ENCODE data around the gene RAET1G. TPM values are rescaled to one million over a fixed set of nuclear protein-coding genes. Genes with fewer than 3 reads are reported as not detected.
"Not testable (repeated sequence)": the region's sequence is repeated elsewhere in the genome, so short reads cannot be mapped to it uniquely, and the experiment has no call there.

Gene RAET1G
- total RNA-seq, 2 donors from 2014 or later: 4.4 TPM; not detected in 1

- H3K27me3 ChIP-seq (replicated peaks; ENCODE audit: insufficient read depth): peaks cover 11% of the 10 kb centered on the region
- intact Hi-C loops (cut with DNase I): no loop called here
Observed at GRCh38 chr6:149961728-149962425, 39.0 kb upstream of the RAET1G start.

GRCh38 chr6:149960488-149960887 lies 37.6 kb upstream of the RAET1G start:
- TF ChIP-seq CTCF (IDR thresholded peaks at IDR 0.05) (no peak), POLR2A (IDR thresholded peaks at IDR 0.05) (no peak), POLR2AphosphoS5 (IDR thresholded peaks at IDR 0.05) (no peak)
- Histone ChIP-seq H3K27ac (no peak overlapping the region), H3K4me3 (no peak overlapping the region), H3K27me3 (replicated peaks; ENCODE audit: insufficient read depth) (peaks cover 18% of the 10 kb centered on the region), H3K36me3 (no peaks in the 10 kb centered on the region), H3K4me1 (replicated peaks) (peaks cover 9% of the 10 kb centered on the region), H3K9me3 (no peaks in the 10 kb centered on the region)
- 67% methylated on average over 6 of the region's 6 CpGs for WGBS
- intact Hi-C loops (cut with DNase I): no loop called here
- DNase-seq (ENCODE audit: low spot score): no peak

More at GRCh38 chr6:149961728-149962425, 39.0 kb upstream of the RAET1G start:
- WGBS: 75% methylated on average over 6 of the region's 6 CpGs
- Histone ChIP-seq H3K36me3 (no peaks in the 10 kb centered on the region), H3K4me3 (no peak overlapping the region), H3K27ac (no peak overlapping the region), H3K4me1 (replicated peaks) (peaks cover 9% of the 10 kb centered on the region), H3K9me3 (no peaks in the 10 kb centered on the region)
- TF ChIP-seq POLR2AphosphoS5 (IDR thresholded peaks at IDR 0.05) (no peak), POLR2A (IDR thresholded peaks at IDR 0.05) (no peak), CTCF (IDR thresholded peaks at IDR 0.05) (no peak)
- DNase-seq (ENCODE audit: low spot score): no peak

- DNase-seq (ENCODE audit: low spot score): not testable (repeated sequence)
- peaks cover 19% of the 10 kb centered on the region for H3K27me3 ChIP-seq (replicated peaks; ENCODE audit: insufficient read depth)
Observed at GRCh38 chr6:149959806-149960205, 36.9 kb upstream of the RAET1G start.

GRCh38 chr6:149958124-149958523 lies 35.2 kb upstream of the RAET1G start:
- DNase-seq (ENCODE audit: low spot score); H3K27ac ChIP-seq; H3K4me1 ChIP-seq (replicated peaks); H3K36me3 ChIP-seq; H3K4me3 ChIP-seq; H3K9me3 ChIP-seq; intact Hi-C loops (cut with DNase I): not testable (repeated sequence)
- 43% methylated on average over 3 of the region's 3 CpGs for WGBS
- peaks cover 18% of the 10 kb centered on the region for H3K27me3 ChIP-seq (replicated peaks; ENCODE audit: insufficient read depth)

More at GRCh38 chr6:149959806-149960205, 36.9 kb upstream of the RAET1G start:
- H3K4me1 ChIP-seq (replicated peaks); H3K9me3 ChIP-seq; H3K36me3 ChIP-seq; H3K4me3 ChIP-seq; H3K27ac ChIP-seq; intact Hi-C loops (cut with DNase I): not testable (repeated sequence)
- 74% methylated on average over 4 of the region's 4 CpGs for WGBS

GRCh38 chr6:149955654-149956317 lies 32.9 kb upstream of the RAET1G start:
- WGBS: 25% methylated on average over 7 of the region's 7 CpGs
- H3K27ac ChIP-seq; intact Hi-C loops (cut with DNase I); H3K4me3 ChIP-seq; H3K4me1 ChIP-seq (replicated peaks); DNase-seq (ENCODE audit: low spot score); H3K9me3 ChIP-seq; H3K36me3 ChIP-seq: not testable (repeated sequence)
- peaks cover 18% of the 10 kb centered on the region for H3K27me3 ChIP-seq (replicated peaks; ENCODE audit: insufficient read depth)

GRCh38 chr6:149954984-149955653 lies 32.2 kb upstream of the RAET1G start:
- WGBS: 9% methylated on average over 13 of the region's 21 CpGs
- H3K27ac ChIP-seq; H3K36me3 ChIP-seq; DNase-seq (ENCODE audit: low spot score); H3K9me3 ChIP-seq; intact Hi-C loops (cut with DNase I); H3K4me3 ChIP-seq; H3K4me1 ChIP-seq (replicated peaks): not testable (repeated sequence)
- H3K27me3 ChIP-seq (replicated peaks; ENCODE audit: insufficient read depth): peaks cover 18% of the 10 kb centered on the region

- H3K9me3 ChIP-seq; H3K4me1 ChIP-seq (replicated peaks); H3K27ac ChIP-seq; H3K4me3 ChIP-seq; H3K36me3 ChIP-seq; DNase-seq (ENCODE audit: low spot score); intact Hi-C loops (cut with DNase I): not testable (repeated sequence)
- peaks cover 18% of the 10 kb centered on the region for H3K27me3 ChIP-seq (replicated peaks; ENCODE audit: insufficient read depth)
- WGBS: 3% methylated on average over 26 of the region's 53 CpGs
Observed at GRCh38 chr6:149954328-149954983, 31.5 kb upstream of the RAET1G start.

GRCh38 chr6:149953934-149954327 lies 31.0 kb upstream of the RAET1G start:
- intact Hi-C loops (cut with DNase I); H3K36me3 ChIP-seq; H3K4me3 ChIP-seq; H3K27ac ChIP-seq; DNase-seq (ENCODE audit: low spot score); H3K4me1 ChIP-seq (replicated peaks); H3K9me3 ChIP-seq: not testable (repeated sequence)
- H3K27me3 ChIP-seq (replicated peaks; ENCODE audit: insufficient read depth): peaks cover 18% of the 10 kb centered on the region
- under 1% methylated on average over 6 of the region's 10 CpGs for WGBS

GRCh38 chr6:149953390-149953789 lies 30.5 kb upstream of the RAET1G start:
- 30% methylated on average over 2 of the region's 2 CpGs for WGBS
- H3K9me3 ChIP-seq; H3K4me3 ChIP-seq; DNase-seq (ENCODE audit: low spot score); intact Hi-C loops (cut with DNase I); H3K36me3 ChIP-seq; H3K4me1 ChIP-seq (replicated peaks); H3K27ac ChIP-seq: not testable (repeated sequence)
- H3K27me3 ChIP-seq (replicated peaks; ENCODE audit: insufficient read depth): peaks cover 18% of the 10 kb centered on the region
